Subcutaneous adipose tissue (tissue), 4 donors: Measurements from ENCODE around the gene NCF4. TPM values are rescaled to one million over a fixed set of nuclear protein-coding genes. Genes with fewer than 3 reads are reported as not detected.

Experiments used
- CTCF ChIP-seq: fragments of 450-650 bp; IDR thresholded peaks from one replicate; pipeline ENCODE4 v1.5.1; 2016; ENCODE audit warnings: low read depth, mild to moderate bottlenecking, control low read depth, antibody characterized with exemption, moderate library complexity
- total RNA-seq, 4 donors: library from RNA; depleted of rRNA; stranded (reverse); fragments of >200 nt; gene quantifications; one replicate each; pipeline ENCODE4 v1.1.0, GENCODE V29; 2016

NCF4 gene
- total RNA-seq, 4 donors from 2014 or later: 18.8 to 76.0 (median 39.5) TPM

GRCh38 chr22:36907253-36908195, 46.7 kb downstream of the NCF4 start:
- TF ChIP-seq CTCF: no peak

GRCh38 chr22:36910461-36910860, 49.7 kb downstream of the NCF4 start:
- TF ChIP-seq CTCF: no peak

- no peak for TF ChIP-seq CTCF
Measured at GRCh38 chr22:36911887-36912661, 51.3 kb downstream of the NCF4 start.

- no peak for TF ChIP-seq CTCF
Measured at GRCh38 chr22:36912694-36913426, 52.1 kb downstream of the NCF4 start.

- TF ChIP-seq CTCF: no peak
Measured at GRCh38 chr22:36913427-36914389, 52.9 kb downstream of the NCF4 start, which contains the start of gene CSF2RB. Gene CSF2RB (plus strand): TSS chr22:36913628. CDS start chr22:36922208, 8,580 bp downstream.

- TF ChIP-seq CTCF: no peak
Measured at GRCh38 chr22:36914390-36914752, 53.6 kb downstream of the NCF4 start.
